KBM-7 (cell line): ENCODE measurements around the gene WDR86.

Experiments used
- DNase-seq: peaks from one replicate; pipeline ENCODE4 v3.0.0-alpha.2; 2015
- in situ Hi-C: fragments of 300-500 bp; cut with MboI; formaldehyde crosslinking; loops from 2 replicates; pipeline ENCODE4 v1.14.3; 2020; ENCODE audit warnings: low sequenced_read_pairs, low pct_unique_long_range_greater_than_20kb, mixed read lengths

The WDR86 gene

DNA sequence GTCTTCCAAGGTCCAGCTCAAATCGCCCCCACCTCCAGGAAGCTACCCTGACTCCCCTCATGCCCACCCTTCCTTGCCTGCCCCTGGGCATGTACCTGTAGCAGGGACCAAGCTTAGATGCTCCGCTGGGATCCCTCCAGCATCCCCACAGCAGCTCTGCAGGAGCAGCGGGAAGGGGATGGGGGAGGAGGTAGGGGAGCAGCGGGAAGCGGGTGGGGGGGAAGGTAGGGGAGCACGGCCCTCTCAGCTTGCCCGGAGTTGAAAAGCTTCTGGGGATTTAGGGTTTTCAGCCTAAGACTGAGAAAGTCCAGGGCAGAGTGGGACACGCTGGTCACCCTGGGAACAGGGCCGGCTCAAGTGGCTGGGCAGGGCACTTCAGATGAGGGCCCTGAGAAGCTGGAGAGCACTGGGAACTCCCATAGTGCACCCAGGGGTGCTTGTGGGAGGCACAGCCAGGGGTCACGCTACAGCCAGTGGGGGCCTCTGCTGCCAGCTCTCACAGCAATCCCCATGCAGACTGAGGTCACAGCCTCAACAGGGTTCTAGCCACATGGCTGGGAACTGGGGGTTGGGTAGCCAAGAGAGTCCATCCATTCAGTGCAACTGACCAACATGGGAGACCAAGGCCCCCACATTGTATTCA is 13.4 kb downstream of the WDR86 start:
- in situ Hi-C loops = no loop called here
- no peak for DNase-seq

DNA sequence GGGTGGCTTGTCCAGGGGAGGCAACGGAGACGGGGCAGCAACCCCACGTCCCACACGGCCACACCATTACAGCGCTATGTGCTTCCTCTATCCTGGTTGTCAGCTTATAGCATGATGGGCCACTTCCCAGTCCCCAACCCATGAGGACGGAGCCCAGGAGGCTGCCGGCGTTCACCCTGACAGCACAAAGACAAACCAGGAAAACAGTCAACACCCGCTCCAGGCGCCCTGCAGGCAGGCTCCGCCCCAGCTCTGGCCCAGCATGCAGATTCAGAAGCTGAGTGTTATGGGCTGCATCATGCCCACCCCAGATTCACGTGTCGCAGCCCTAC is 14.8 kb downstream of the WDR86 start:
- in situ Hi-C loops = no loop called here
- no peak for DNase-seq

- DNase-seq = no peak
- in situ Hi-C loops = no loop called here
These were observed 15.5 kb downstream of the WDR86 start for GRCh38 chr7:151394076-151395035.

DNA sequence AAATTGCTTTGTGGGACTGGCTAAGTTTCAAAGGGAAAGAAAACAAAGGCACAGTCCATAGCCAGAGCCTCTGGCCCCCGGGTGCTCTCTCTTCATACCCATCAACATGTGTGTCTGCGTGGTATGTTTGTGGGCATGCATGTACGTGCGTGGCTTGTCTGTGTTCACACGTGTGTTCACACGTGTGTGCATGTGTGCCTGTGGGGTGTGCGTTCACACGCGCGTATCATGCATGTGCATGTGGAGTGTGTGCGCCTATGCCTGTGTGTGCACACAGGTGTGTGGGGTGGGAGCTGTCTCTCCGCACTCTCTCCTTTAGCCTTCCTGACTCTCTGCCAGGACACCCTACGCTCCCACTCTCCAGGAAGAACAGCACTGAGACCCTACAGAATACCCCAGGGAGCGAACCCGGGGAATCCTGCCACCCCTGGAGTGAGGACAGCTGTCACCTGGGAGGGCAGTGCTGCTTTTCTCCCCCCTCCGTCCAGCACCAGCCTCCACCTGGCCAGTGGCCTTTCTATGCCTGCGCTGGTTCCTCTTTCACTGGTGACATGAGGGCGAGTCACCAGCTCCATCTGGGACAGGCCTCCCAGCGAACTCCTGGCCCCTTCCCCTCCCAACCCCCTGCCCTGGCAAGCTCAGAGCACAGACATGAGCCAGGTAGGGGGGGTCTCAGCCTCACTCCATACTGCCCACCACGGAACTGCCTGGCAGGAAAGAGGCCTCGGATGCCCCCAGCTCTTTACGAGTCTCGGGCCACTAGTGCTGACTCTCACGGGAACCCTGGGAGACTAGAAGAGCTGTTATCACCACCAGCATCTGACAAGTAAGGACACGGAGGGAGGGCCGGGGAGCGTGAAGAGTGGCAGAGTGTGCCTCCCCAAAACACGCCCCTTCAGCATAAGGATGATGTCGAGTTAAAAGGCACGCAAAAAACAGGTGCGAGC is 16.5 kb downstream of the WDR86 start:
- in situ Hi-C loops = no loop called here
- DNase-seq = peak; percentile 24

GRCh38 chr7:151392426-151392825 is 17.4 kb downstream of the WDR86 start:
- in situ Hi-C loops = no loop called here
- no peak for DNase-seq

DNA sequence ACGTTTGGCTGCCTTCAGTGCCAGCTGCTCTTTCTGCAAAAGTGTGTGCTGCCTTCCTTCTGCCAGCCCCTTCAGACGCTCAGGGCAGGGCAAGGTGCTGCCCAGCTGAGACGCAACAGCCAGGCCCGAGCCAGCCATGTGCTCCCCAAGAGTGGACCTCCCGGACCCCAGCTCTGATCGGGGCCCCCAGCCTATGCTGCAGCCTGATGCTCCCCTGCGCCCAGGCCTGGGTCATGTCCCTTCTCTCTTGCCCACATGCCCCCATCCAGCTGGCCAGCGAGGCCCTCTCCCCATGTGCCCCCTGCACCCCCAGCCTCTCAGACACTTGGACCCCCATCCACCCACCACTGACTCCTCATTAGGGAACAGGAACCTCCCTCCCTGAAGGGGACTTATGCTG is 17.8 kb downstream of the WDR86 start:
- no peak for DNase-seq
- in situ Hi-C loops = no loop called here

GRCh38 chr7:151391358-151391730 is 18.5 kb downstream of the WDR86 start:
- no peak for DNase-seq
- in situ Hi-C loops = no loop called here

DNA sequence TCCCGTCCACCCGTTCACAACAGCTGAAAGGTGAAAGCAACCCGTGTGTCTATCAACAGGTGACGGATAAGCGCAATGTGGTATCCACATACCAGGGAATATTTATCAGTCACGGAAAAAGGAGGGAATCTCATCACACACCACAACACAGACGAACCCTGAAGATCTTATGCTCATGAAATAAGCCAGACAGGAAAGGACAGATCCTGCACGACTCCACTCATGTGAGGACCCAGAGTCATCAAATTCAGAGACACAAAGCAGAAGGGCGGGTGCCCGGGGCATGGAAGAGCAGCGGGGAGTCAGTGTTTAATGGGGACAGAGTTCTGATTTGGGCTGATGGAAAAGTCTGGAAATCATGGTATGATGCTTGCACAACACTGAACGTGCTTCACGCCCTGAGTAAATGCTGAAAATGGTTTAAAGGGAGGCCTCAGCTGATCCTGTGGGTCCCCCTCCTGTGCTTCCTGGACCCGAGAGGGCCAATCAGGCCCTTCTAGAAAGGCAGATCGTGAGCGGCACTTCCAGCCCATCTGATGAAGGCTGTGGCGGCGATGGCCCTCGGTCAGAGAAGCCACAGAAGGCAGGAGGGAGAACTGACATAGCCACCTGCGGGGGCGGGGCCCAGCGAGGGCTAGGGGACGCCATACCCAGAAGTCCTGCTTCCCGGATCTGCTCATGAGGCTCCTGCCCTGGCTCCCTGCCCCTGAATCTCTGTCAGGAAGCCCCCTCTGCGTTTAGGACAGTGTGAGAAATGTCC is 19.1 kb downstream of the WDR86 start:
- in situ Hi-C loops = no loop called here
- DNase-seq = no peak

- in situ Hi-C loops = no loop called here
- no peak for DNase-seq
These were observed 19.9 kb downstream of the WDR86 start for GRCh38 chr7:151389768-151390597.

GRCh38 chr7:151389096-151389767 is 20.6 kb downstream of the WDR86 start:
- DNase-seq = no peak
- in situ Hi-C loops = no loop called here

GRCh38 chr7:151388430-151388829 is 21.4 kb downstream of the WDR86 start:
- in situ Hi-C loops = no loop called here
- DNase-seq = no peak

- no peak for DNase-seq
These were observed 21.9 kb downstream of the WDR86 start for GRCh38 chr7:151388007-151388297.

GRCh38 chr7:151387161-151388006 is 22.5 kb downstream of the WDR86 start:
- in situ Hi-C loops = no loop called here
- no peak for DNase-seq

More at GRCh38 chr7:151388007-151388297, 21.9 kb downstream of the WDR86 start:
- in situ Hi-C loops = no loop called here

GRCh38 chr7:151386301-151387160 is 23.3 kb downstream of the WDR86 start:
- DNase-seq = no peak
- in situ Hi-C loops = no loop called here

- in situ Hi-C loops = no loop called here
- no peak for DNase-seq
These were observed 24.1 kb downstream of the WDR86 start for GRCh38 chr7:151385626-151386300.
